ENCODE data around the gene DECR2.

The DECR2 gene

GRCh38 chr16:440627-441026 lies 38.9 kb downstream of the DECR2 start:
- in situ Hi-C loops (cut with MboI; ENCODE audit: low sequenced_read_pairs): no loop called here

- in situ Hi-C loops (cut with MboI; ENCODE audit: low sequenced_read_pairs): no loop called here
Observed at GRCh38 chr16:441447-441846, 39.8 kb downstream of the DECR2 start.

- in situ Hi-C loops (cut with MboI; ENCODE audit: low sequenced_read_pairs): no loop called here
Observed at GRCh38 chr16:442976-443375, 41.3 kb downstream of the DECR2 start.

GRCh38 chr16:444027-444426 lies 42.3 kb downstream of the DECR2 start:
- in situ Hi-C loops (cut with MboI; ENCODE audit: low sequenced_read_pairs): no loop called here

- in situ Hi-C loops (cut with MboI; ENCODE audit: low sequenced_read_pairs): no loop called here
Observed at GRCh38 chr16:445566-445965, 43.9 kb downstream of the DECR2 start.

- in situ Hi-C loops (cut with MboI; ENCODE audit: low sequenced_read_pairs): no loop called here
Observed at GRCh38 chr16:450385-450784, 48.7 kb downstream of the DECR2 start.

- in situ Hi-C loops (cut with MboI; ENCODE audit: low sequenced_read_pairs): no loop called here
Observed at GRCh38 chr16:450785-451512, 49.3 kb downstream of the DECR2 start.

- in situ Hi-C loops (cut with MboI; ENCODE audit: low sequenced_read_pairs): no loop called here
Observed at GRCh38 chr16:454397-454940, 52.8 kb downstream of the DECR2 start.

GRCh38 chr16:455453-455852 lies 53.8 kb downstream of the DECR2 start:
- in situ Hi-C loops (cut with MboI; ENCODE audit: low sequenced_read_pairs): no loop called here

GRCh38 chr16:456891-457483 lies 55.3 kb downstream of the DECR2 start:
- in situ Hi-C loops (cut with MboI; ENCODE audit: low sequenced_read_pairs): no loop called here

GRCh38 chr16:457732-458400 lies 56.2 kb downstream of the DECR2 start:
- in situ Hi-C loops (cut with MboI; ENCODE audit: low sequenced_read_pairs): no loop called here

- in situ Hi-C loops (cut with MboI; ENCODE audit: low sequenced_read_pairs): no loop called here
Observed at GRCh38 chr16:459761-460160, 58.1 kb downstream of the DECR2 start.

GRCh38 chr16:460787-461186 lies 59.1 kb downstream of the DECR2 start:
- in situ Hi-C loops (cut with MboI; ENCODE audit: low sequenced_read_pairs): no loop called here

All from hTERT RPE-1 (cell line).